ENCODE data around the gene CLCN3.
"Not testable (repeated sequence)": the region's sequence is repeated elsewhere in the genome, so short reads cannot be mapped to it uniquely, and the experiment has no call there.

DNA sequence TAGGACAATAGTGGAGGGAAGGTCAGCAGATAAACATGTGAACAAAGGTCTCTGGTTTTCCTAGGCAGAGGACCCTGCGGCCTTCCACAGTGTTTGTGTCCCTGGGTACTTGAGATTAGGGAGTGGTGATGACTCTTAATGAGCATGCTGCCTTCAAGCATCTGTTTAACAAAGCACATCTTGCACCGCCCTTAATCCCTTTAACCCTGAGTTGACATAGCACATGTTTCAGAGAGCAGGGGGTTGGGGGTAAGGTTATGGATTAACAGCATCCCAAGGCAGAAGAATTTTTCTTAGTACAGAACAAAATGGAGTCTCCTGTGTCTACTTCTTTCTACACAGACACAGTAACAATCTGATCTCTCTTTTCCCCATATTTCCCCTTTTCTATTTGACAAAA lies 58.1 kb downstream of the CLCN3 start:
- TF ChIP-seq YY1 (IDR thresholded peaks at IDR 0.05; ENCODE audit: insufficient read depth, insufficient read length); SUZ12 (IDR thresholded peaks at IDR 0.05; ENCODE audit: extremely low read depth, insufficient read depth, insufficient read length): not testable (repeated sequence)
